Amniotic stem cell (primary cell): ENCODE results near the gene CXCL16.

Source experiments
- DNase-seq: peaks from one replicate; lab custom pipeline; 2025; lab: John Stamatoyannopoulos, UW

Gene CXCL16

GRCh38 chr17:4750606-4751005, 10.9 kb upstream of the CXCL16 start:
- DNase-seq = no peak

DNA sequence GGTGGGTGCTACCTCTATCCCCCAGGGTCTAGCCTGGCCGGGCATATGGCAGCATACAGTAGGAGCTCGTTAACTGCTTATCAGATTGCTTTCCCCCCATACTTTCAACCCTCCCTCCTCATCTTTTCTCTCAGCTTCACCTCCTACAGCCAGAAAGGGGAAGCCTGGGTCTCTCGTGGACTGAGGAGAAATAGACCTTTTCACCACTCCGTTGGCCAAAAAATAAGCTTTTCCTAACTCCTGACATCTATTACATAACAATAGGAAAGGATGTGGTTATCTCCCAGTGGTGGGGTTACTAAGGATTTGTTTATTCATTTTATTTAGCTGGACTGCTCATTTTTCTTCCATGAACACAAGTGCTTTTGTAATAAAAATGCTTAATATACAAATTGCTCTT, 9.0 kb upstream of the CXCL16 start:
- no peak for DNase-seq

DNA sequence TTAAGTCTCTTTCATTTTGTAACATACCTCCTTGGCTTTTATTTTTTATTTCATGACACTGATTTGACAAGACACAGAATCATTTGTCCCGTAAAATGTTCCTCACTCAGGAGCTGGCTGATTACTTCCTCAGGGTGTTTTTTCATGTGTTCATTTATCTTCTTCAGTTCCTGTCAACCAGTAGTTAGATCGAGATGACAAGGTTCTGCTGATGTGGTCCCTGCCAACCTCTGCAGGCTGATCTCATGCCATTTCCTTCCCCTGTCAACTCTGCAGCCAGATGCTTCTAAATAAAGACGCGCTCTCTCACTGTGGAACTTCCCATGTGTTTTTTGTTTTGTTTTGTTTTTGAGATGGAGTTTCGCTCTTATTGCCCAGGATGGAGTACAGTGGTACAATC, 8.1 kb upstream of the CXCL16 start:
- DNase-seq = no peak

- DNase-seq = no peak
Measured at GRCh38 chr17:4744999-4745969, 5.6 kb upstream of the CXCL16 start.

GRCh38 chr17:4743898-4744297, 4.2 kb upstream of the CXCL16 start:
- DNase-seq = no peak

GRCh38 chr17:4743216-4743615, 3.5 kb upstream of the CXCL16 start:
- DNase-seq = no peak

DNA sequence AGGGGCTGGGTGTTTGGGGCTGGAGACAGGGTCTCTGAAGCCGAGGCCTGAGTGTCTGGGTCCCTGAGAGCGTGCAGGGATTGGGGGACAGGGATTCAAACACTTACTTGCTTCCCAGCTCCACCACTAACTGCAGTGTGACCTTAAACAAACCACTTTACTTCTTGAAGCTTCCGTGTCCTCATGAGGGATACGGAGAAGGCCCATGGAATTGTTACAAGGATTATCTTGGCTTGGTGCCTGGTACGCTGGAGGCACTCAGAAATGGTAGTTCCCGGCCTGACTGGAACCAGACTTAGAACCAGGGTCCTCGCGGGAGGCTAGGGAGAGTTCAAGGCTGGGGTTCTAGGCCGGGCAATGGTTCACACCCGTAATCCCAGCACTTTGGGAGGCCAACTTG, 2.9 kb upstream of the CXCL16 start:
- no peak for DNase-seq

- DNase-seq = no peak
Measured at GRCh38 chr17:4742133-4742532, 2.4 kb upstream of the CXCL16 start.

- no peak for DNase-seq
Measured at GRCh38 chr17:4741544-4741943, 1.8 kb upstream of the CXCL16 start.

- no peak for DNase-seq
Measured at GRCh38 chr17:4740584-4740983, 856 bp upstream of the CXCL16 start.

GRCh38 chr17:4740025-4740351, 260 bp upstream of the CXCL16 start:
- no peak for DNase-seq

DNA sequence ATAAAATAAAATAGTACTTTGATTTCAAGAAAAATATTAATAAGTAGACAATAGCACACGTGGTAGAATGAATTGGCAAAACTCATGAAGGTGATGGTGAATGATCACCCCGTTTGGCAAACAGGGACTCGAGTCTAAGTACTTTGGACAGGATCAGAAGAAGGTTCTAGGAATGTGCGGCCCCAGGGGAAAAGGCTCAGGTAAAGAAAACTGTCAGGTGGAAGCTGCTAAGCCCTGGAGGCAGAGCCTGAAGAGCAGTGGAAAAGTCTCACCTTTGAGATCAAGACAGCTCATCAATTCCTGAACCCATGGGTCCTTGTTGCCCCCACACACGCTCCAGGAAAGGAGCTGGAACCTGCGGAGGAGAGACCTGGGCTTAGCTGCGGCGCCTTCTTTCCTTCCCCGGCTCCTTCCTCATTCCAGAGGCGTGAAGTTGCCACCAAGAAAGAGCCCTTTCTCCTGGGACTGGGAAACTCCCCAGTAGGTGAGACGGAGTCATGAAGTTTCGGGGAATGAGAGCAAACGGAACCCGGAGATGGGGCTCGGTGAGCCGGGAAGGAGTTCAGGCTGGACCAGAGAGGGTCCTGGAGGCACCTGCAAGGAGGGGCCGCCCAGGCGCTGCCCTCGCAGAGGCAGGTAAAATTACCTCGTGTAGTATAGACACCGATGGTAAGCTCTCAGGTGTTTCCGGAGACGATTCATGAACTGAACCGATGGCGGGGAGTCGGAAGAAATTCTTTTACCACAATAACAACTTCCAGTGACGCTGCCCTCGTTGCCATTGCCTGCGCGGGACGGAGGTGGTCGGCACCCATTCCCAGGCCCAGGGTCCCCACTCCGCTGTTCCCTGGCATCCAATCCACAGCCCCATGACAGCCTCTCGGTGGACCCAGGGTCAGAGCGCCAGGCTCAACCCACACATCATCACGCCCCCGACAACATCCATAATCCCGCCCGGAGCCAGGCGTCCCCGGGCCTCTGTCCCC, 1.3 kb downstream of the CXCL16 start:
- no peak for DNase-seq

GRCh38 chr17:4735876-4736651, 3.7 kb downstream of the CXCL16 start:
- no peak for DNase-seq

DNA sequence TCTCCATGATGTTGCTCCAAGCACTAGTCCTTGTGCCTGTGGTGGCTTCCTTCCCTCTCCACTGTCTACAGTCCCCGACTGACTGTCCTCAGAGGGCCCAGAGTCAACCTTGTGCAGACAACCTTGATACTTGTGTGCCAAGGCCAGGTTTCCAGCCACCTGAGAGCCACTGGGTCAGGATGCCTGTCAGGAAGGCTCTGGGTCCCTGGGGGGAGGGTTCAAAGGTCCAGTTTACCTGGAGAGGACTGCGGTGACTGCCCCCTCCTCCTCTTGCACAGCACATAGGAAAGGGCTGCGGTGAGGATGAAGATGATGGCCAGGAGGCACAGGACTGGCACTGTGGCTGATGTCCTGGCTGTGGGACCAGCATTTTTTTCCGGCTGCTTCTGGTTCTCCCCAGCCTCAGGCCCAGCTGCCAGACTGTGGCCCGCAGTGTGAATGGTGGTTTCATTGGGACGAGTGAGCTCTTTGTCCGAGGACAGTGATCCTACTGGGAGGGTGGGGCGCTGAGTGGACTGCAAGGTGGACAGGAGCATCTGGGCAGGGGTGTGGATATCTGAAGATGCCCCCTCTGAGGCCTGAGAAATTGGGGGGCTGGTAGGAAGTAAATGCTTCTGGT, 4.8 kb downstream of the CXCL16 start:
- DNase-seq = no peak

GRCh38 chr17:4733073-4733531, 6.6 kb downstream of the CXCL16 start:
- no peak for DNase-seq

DNA sequence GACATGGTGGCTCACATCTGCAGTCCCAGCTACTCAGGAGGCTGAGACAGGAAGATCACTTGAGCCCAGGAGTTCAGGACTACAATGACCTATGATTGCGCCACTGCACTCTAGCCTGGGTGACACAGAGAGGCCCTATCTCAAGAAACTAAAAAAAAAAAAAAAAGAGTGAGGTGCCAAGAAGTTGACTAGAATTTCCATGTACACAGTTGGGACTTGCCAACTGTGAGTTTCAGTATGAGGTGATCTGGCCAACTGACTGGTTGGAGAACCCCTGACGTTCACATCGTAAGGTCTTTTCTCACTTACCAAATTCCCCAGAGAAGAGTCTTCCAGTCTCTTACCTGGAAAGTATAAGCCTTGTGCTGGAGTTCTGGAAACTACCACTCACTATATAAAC, 11.6 kb downstream of the CXCL16 start:
- no peak for DNase-seq

- no peak for DNase-seq
Measured at GRCh38 chr17:4725646-4726310, 13.9 kb downstream of the CXCL16 start.

DNA sequence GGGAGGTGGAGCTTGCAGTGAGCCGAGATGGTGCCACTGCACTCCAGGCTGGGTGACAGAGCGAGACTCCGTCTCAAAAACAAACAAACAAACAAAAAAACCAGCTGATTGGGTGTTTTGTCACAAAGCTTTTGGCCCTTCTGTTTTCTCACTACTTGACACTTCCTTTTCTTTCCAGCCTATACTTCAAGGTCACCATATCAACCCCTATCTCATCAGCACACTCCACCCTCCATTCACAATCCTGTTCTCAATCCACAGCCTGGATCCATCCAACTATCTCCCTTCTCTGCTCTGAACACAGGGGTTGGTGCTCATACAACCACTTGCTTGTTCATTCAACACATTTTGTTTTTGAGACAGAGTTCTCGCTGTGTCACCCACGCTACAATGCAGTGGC, 15.1 kb downstream of the CXCL16 start:
- DNase-seq = no peak

- no peak for DNase-seq
Measured at GRCh38 chr17:4722678-4723240, 17.0 kb downstream of the CXCL16 start.
